Esophagus squamous epithelium (tissue), 5 donors: ENCODE data around the gene TSC22D3. TPM values are rescaled to one million over a fixed set of nuclear protein-coding genes. Genes with fewer than 3 reads are reported as not detected.
"Not testable (repeated sequence)": the region's sequence is repeated elsewhere in the genome, so short reads cannot be mapped to it uniquely, and the experiment has no call there.

Source experiments
- DNase-seq: peaks from one replicate; lab custom pipeline; 2025; lab: John Stamatoyannopoulos, UW
- H3K27ac ChIP-seq, 4 donors: fragments of 200-600 bp; sonication (generic); one replicate each; pipeline ENCODE4 v1.5.1; 2016 to 2019; ENCODE audit warnings: mild to moderate bottlenecking in 1 of 4
- H3K27me3 ChIP-seq, 4 donors: fragments of 200-600 bp; sonication (generic); 1 replicate in 3 of 4; 2 replicates in 1 of 4; pipeline versions ENCODE4 v1.5.1 to v1.6.0; 2017 to 2021; ENCODE audit warnings: antibody characterized with exemption in 1 of 4
- H3K36me3 ChIP-seq, 3 donors: fragments of 200-600 bp; sonication (generic); one replicate each; pipeline ENCODE4 v1.5.1; 2016 to 2019
- H3K4me1 ChIP-seq, 3 donors: fragments of 200-600 bp; sonication (generic); one replicate each; pipeline ENCODE4 v1.5.1; 2017 to 2019
- H3K4me3 ChIP-seq, 4 donors: fragments of 200-600 bp; sonication (generic); 1 replicate in 3 of 4; 2 replicates in 1 of 4; pipeline ENCODE4 v1.5.1; 2016 to 2019; ENCODE audit warnings: mild to moderate bottlenecking in 2 of 4, moderate library complexity in 1 of 4
- H3K9me3 ChIP-seq, 3 donors: fragments of 200-600 bp; sonication (generic); one replicate each; pipeline ENCODE4 v1.5.1; 2016 to 2019
- CTCF ChIP-seq, 6 experiments: fragments of 450-650 bp in 4 of 6; fragments of 200-600 bp in 2 of 6; sonication (generic) in 2 of 6; IDR thresholded peaks; one replicate each; pipeline ENCODE4 v1.5.1; 2016 to 2019; ENCODE audit warnings: antibody characterized with exemption in 6 of 6, mild to moderate bottlenecking in 4 of 6, moderate library complexity in 4 of 6
- POLR2A ChIP-seq, 4 donors: fragments of 450-650 bp; IDR thresholded peaks; one replicate each; pipeline ENCODE4 v1.6.1; 2017; ENCODE audit warnings: antibody characterized with exemption in 4 of 4, mild to moderate bottlenecking in 4 of 4, moderate library complexity in 3 of 4
- WGBS, 2 donors: methylation state at CpG; one replicate each; pipeline ENCODE4 v1.1.5; 2018; 5-methylcytosine and 5-hydroxymethylcytosine counted together
- intact Hi-C: fragments of 100-400 bp; cut with DNase I; formaldehyde crosslinking; loops from one replicate; pipeline ENCODE4 v1.15.0; 2022
- total RNA-seq, 4 donors: library from RNA; depleted of rRNA; stranded (reverse); fragments of >200 nt; gene quantifications; one replicate each; pipeline ENCODE4 v1.1.0, GENCODE V29; 2016
- donor health status: DM: yes; HTN: yes; CAD: no.

TSC22D3 gene
- total RNA-seq, 4 donors from 2014 or later, result 50.2 to 558 (median 140) TPM

- Histone ChIP-seq H3K9me3 (no peaks in the 10 kb centered on the region), H3K27ac (peak overlapping the region; percentile 91 to 98 (median 92)), H3K4me3 (peak overlapping the region in 2 of 4 donors; percentile 55 to 70), H3K27me3 (no peaks in the 10 kb centered on the region), H3K36me3 (no peaks in the 10 kb centered on the region), H3K4me1 (peaks cover 0 to 59% (median 10%) of the 10 kb centered on the region in 3 donors)
- TF ChIP-seq CTCF (IDR thresholded peaks at IDR 0.05) (no peak), POLR2A (IDR thresholded peaks at IDR 0.05) (no peak)
- 43 to 44% methylated on average over 4 of the region's 6 CpGs for WGBS, 2 donors
- intact Hi-C loops, result no loop called here
- no peak for DNase-seq
These were observed 102.2 kb downstream of the TSC22D3 start for GRCh38 chrX:107673431-107673830.

- peak in 2 of 4 donors; percentile 41 to 68 for TF ChIP-seq POLR2A (IDR thresholded peaks at IDR 0.05)
- peak in 5 of 6 experiments; percentile 52 to 86 (median 75) for TF ChIP-seq CTCF (IDR thresholded peaks at IDR 0.05)
- peaks cover 0 to 54% (median 6%) of the 10 kb centered on the region in 3 donors for H3K4me1 ChIP-seq
- peak overlapping the region in 1 of 4 donors; percentile 70 for H3K4me3 ChIP-seq
- peak; percentile 52 for DNase-seq
- peak overlapping the region; percentile 91 to 98 (median 92) for H3K27ac ChIP-seq
- no peaks in the 10 kb centered on the region for H3K9me3 ChIP-seq
- no peaks in the 10 kb centered on the region for H3K36me3 ChIP-seq
- H3K27me3 ChIP-seq, result no peaks in the 10 kb centered on the region
- WGBS, 2 donors, result 7% methylated on average over 3 of the region's 9 CpGs; no CpG with 5 or more reads in 1 of the 2 donors
- intact Hi-C loops, result no loop called here
These were observed 102.6 kb downstream of the TSC22D3 start for GRCh38 chrX:107672955-107673378.

- H3K9me3 ChIP-seq, DNase-seq, H3K27ac ChIP-seq, H3K27me3 ChIP-seq, intact Hi-C loops, H3K36me3 ChIP-seq, H3K4me3 ChIP-seq: not testable (repeated sequence)
- peaks cover 0 to 42% (median 3%) of the 10 kb centered on the region in 3 donors for H3K4me1 ChIP-seq
- WGBS, 2 donors, result 83% methylated on average over 7 of the region's 9 CpGs; no CpG with 5 or more reads in 1 of the 2 donors
These were observed 104.3 kb downstream of the TSC22D3 start for GRCh38 chrX:107671256-107671655.

GRCh38 chrX:107669885-107670628 lies 105.5 kb downstream of the TSC22D3 start:
- Histone ChIP-seq H3K9me3 (no peaks in the 10 kb centered on the region), H3K36me3 (no peaks in the 10 kb centered on the region), H3K27ac (no peak overlapping the region), H3K4me1 (peaks cover 0 to 30% (median 3%) of the 10 kb centered on the region in 3 donors), H3K4me3 (no peak overlapping the region), H3K27me3 (no peaks in the 10 kb centered on the region)
- 27 to 49% methylated on average over 3 of the region's 5 CpGs for WGBS, 2 donors
- intact Hi-C loops, result no loop called here
- DNase-seq, result no peak
- no peak for TF ChIP-seq POLR2A (IDR thresholded peaks at IDR 0.05)
- TF ChIP-seq CTCF (IDR thresholded peaks at IDR 0.05), result no peak

GRCh38 chrX:107669261-107669660 lies 106.3 kb downstream of the TSC22D3 start:
- Histone ChIP-seq H3K27ac (no peak overlapping the region), H3K27me3 (no peaks in the 10 kb centered on the region), H3K4me3 (no peak overlapping the region), H3K9me3 (no peaks in the 10 kb centered on the region), H3K36me3 (no peaks in the 10 kb centered on the region), H3K4me1 (peaks cover 0 to 22% (median 1%) of the 10 kb centered on the region in 3 donors)
- WGBS, 2 donors, result 50 to 70% methylated on average over 1 to 4 of the region's 4 CpGs
- DNase-seq, result no peak
- intact Hi-C loops, result no loop called here
- TF ChIP-seq POLR2A (IDR thresholded peaks at IDR 0.05), result no peak
- no peak for TF ChIP-seq CTCF (IDR thresholded peaks at IDR 0.05)

- intact Hi-C loops, H3K27ac ChIP-seq, DNase-seq, H3K9me3 ChIP-seq, H3K4me3 ChIP-seq, H3K36me3 ChIP-seq, H3K27me3 ChIP-seq: not testable (repeated sequence)
- H3K4me1 ChIP-seq, result peaks cover 0 to 17% (median 0%) of the 10 kb centered on the region in 3 donors
- 85% methylated on average over 5 of the region's 5 CpGs; no CpG with 5 or more reads in 1 of the 2 donors for WGBS, 2 donors
These were observed 106.9 kb downstream of the TSC22D3 start for GRCh38 chrX:107668710-107669109.
